Osteocyte (in vitro differentiated cells): Measurements from ENCODE around the gene ARHGEF1. TPM values are rescaled to one million over a fixed set of nuclear protein-coding genes. Genes with fewer than 3 reads are reported as not detected.

Experiments
- DNase-seq: peaks from one replicate; pipeline ENCODE4 v3.0.0; 2021; ENCODE audit warnings: mixed read lengths; ENCODE audit not compliant: unreplicated experiment; ENCODE audit errors: extremely low spot score
- H3K27ac Mint-ChIP-seq: one replicate; pipeline ENCODE4 v1.8.0; 2021; ENCODE audit warnings: mild to moderate bottlenecking, mixed read lengths; ENCODE audit not compliant: unreplicated experiment
- H3K27me3 Mint-ChIP-seq: one replicate; pipeline ENCODE4 v1.8.0; 2021; ENCODE audit warnings: mixed read lengths; ENCODE audit not compliant: unreplicated experiment
- H3K36me3 Mint-ChIP-seq: one replicate; pipeline ENCODE4 v1.8.0; 2021; ENCODE audit warnings: mixed read lengths; ENCODE audit not compliant: unreplicated experiment
- H3K4me1 Mint-ChIP-seq: one replicate; pipeline ENCODE4 v1.8.0; 2021; ENCODE audit warnings: mixed read lengths; ENCODE audit not compliant: unreplicated experiment
- H3K4me3 Mint-ChIP-seq: one replicate; pipeline ENCODE4 v1.8.0; 2021; ENCODE audit warnings: mild to moderate bottlenecking, moderate library complexity, mixed read lengths; ENCODE audit not compliant: unreplicated experiment
- H3K9me3 Mint-ChIP-seq: one replicate; pipeline ENCODE4 v1.8.0; 2021; ENCODE audit warnings: mixed read lengths; ENCODE audit not compliant: unreplicated experiment
- total RNA-seq: library from RNA; stranded (reverse); gene quantifications from 2 replicates; pipeline ENCODE4 v1.2.1, GENCODE V29; 2021
- TF ChIP-seq, protein P1 (sequence below): fragments of 200-600 bp; sonication (generic); IDR thresholded peaks from 2 replicates; pipeline ENCODE4 v1.5.0; 2021; ENCODE audit warnings: antibody characterized with exemption, mild to moderate bottlenecking, moderate library complexity

The ARHGEF1 gene
- total RNA-seq, 1 donor from 2014 or later, result 97.3 TPM

DNA sequence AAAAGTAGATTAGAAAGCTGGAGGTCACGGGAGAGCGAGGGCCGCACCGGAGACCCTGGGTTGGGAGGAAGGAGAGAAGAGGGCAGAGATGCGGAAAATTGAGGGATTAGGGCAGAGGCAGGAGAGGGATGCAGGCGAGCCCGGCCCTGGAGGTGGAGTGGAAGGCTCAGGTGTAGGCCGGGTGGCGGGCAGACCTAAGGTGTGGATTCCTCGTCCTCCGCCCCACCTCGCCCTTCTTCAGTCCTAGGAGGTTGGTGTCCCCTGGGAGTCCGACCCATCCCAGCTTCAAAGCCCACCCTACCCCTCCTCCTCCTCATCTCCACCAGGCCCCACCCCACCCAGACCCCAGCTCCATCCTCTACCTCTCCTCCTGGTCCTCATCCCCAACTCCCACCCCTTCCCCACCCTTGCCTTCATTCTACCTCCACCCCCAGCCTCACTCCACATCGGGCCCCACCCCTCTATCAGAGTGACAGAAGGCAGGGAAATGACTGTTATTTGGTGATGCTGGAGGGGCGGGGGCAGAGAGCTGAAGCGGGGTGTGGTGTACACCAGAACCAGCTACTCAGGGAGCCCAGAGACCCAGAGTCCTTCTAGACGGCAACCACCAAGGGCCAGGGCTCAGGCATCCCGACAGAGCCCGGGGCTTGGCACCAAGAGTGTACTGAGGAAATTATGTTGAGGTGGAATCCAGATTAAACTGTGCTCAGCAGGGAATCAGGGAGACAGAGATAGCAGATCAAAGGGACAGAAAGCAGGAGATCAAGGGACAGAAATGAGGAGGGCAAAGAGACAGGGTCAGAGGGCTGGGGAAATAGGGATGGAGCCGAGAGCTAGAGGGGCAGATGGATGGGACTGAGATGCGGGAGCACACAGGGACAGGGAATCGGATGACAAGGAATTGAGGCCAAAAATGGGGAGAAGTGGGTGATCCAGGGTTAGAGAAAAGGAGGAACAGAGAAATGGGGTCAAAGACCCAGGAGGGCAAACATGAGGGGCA lies 38.9 kb downstream of the ARHGEF1 start:
- TF ChIP-seq, protein P1, sequence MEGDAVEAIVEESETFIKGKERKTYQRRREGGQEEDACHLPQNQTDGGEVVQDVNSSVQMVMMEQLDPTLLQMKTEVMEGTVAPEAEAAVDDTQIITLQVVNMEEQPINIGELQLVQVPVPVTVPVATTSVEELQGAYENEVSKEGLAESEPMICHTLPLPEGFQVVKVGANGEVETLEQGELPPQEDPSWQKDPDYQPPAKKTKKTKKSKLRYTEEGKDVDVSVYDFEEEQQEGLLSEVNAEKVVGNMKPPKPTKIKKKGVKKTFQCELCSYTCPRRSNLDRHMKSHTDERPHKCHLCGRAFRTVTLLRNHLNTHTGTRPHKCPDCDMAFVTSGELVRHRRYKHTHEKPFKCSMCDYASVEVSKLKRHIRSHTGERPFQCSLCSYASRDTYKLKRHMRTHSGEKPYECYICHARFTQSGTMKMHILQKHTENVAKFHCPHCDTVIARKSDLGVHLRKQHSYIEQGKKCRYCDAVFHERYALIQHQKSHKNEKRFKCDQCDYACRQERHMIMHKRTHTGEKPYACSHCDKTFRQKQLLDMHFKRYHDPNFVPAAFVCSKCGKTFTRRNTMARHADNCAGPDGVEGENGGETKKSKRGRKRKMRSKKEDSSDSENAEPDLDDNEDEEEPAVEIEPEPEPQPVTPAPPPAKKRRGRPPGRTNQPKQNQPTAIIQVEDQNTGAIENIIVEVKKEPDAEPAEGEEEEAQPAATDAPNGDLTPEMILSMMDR, result no peak
- Mint-ChIP-seq H3K27ac (no peak overlapping the region), H3K4me3 (no peak overlapping the region), H3K36me3 (no peaks in the 10 kb centered on the region), H3K27me3 (peaks cover 14% of the 10 kb centered on the region), H3K9me3 (no peaks in the 10 kb centered on the region), H3K4me1 (no peaks in the 10 kb centered on the region)
- DNase-seq, result no peak

DNA sequence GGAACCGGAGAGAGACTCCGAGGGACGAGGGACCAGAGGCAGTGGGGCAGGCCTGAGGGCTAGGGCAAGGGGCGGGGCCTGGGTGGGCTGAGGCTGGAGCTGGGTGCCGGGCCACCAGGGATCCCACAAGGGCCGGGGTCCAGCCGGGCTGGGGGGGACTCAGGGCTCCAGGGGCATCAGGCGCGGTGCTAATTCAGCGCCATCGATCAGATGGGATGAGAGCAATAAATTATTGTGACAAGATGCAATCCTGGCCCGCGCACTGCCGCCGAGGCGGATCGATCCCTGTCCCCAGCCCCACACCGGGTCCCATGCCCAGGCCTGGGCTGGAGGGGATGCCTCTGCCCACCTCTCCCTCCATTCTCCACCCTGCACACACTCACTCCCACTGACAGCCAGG lies 39.6 kb downstream of the ARHGEF1 start:
- Mint-ChIP-seq H3K27ac (no peak overlapping the region), H3K9me3 (no peaks in the 10 kb centered on the region), H3K4me1 (no peaks in the 10 kb centered on the region), H3K36me3 (no peaks in the 10 kb centered on the region), H3K27me3 (peaks cover 14% of the 10 kb centered on the region), H3K4me3 (no peak overlapping the region)
- DNase-seq, result no peak
- TF ChIP-seq, protein P1, result no peak

DNA sequence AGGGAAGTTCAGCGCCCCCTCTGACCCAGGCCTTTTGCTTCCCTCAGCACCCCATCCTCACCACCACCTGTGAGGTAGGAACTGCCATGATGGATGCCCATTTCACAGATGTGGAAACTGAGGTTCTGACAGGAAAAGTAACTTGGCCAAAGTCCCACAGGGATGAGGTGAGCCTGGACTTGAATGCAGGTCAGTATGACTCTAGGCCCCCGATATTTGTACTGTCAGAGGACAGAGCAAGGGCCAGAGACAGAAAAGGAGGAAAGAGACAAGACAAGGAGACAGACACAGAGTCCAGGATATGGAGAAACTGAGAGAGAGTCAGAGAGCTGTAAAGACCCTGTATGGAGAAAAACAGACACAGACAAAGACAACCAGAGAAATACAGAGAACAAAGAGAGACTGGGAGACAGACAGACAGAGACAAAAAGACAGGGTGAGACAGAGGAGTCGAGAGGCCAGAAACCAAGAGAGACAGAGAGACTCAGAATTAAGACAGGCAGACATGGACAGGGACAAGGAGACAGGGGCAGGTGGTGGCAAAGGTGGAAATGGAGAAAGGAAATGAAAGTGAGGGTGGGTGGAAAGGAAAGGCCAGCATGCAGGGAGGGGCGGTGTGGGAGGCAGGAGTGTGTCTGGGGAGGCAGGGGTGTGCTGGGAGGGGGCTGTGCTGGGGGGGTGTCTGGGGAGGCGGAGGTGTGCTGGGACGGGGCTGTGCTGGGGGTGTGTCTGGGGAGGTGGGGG lies 40.2 kb downstream of the ARHGEF1 start:
- no peak for DNase-seq
- H3K27me3 Mint-ChIP-seq, result peaks cover 14% of the 10 kb centered on the region
- no peak overlapping the region for H3K4me3 Mint-ChIP-seq
- TF ChIP-seq, protein P1, result no peak
- H3K36me3 Mint-ChIP-seq, result no peaks in the 10 kb centered on the region
- no peak overlapping the region for H3K27ac Mint-ChIP-seq
- peaks cover 2% of the 10 kb centered on the region for H3K4me1 Mint-ChIP-seq
- no peaks in the 10 kb centered on the region for H3K9me3 Mint-ChIP-seq

DNA sequence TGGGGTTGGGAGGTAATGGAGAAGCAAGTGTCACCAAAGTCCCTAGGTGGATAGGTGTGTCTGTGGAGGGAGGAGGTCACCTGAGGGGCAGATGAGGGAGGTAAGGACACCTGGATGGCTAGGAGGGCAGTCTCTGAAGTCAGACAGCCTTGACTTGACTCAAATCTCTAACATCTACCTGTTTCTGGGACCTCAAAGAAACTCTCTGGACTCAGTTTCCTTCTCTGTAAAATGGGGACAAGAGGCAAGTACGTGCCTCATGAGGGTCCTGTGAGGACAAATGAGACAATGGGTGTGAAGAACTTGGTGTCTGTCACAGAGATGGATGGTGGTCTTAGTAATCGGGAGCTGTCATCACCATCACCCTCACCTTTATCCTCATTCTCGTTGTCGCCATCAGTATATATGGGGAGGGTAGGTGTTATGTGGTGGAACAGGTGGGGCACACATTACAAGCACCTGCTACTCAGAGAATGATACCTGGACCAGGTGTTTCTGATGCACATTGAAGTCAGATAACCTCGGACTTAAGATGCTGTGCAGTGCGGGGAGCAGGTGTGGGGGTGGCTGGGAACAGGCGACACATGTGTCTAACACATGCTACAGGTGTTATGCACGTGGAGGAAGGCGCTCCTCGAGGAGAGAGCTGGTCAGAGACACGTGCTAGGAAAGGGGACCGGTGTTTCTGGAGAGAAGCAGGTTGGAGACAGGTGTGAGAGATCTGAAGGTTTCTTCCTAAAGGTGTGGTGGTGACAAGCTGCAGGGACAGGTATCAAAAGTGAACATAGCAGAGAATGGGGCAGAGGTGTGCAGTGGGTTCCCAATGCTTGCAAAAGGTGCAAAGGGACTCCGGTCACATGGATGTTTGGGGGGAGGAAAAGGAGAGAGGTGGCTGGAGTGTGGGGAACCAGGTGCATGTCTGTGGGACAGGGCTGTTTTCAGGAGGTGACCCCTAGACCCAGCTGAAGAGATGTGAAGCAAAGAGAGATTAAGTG lies 41.5 kb downstream of the ARHGEF1 start:
- TF ChIP-seq, protein P1, result no peak
- Mint-ChIP-seq H3K4me3 (no peak overlapping the region), H3K27ac (no peak overlapping the region), H3K4me1 (peaks cover 9% of the 10 kb centered on the region), H3K9me3 (no peaks in the 10 kb centered on the region), H3K27me3 (peaks cover 22% of the 10 kb centered on the region), H3K36me3 (no peaks in the 10 kb centered on the region)
- DNase-seq, result no peak
